Stimulated activated CD4-positive, alpha-beta T cell treated with anti-CD3 and anti-CD28 coated beads, Interleukin-2, amount 100 ng/mL, for 48 hours (primary cell): Measurements from ENCODE around the gene ATG7.
"Not testable (repeated sequence)": the region's sequence is repeated elsewhere in the genome, so short reads cannot be mapped to it uniquely, and the experiment has no call there.

Experiments
- DNase-seq, 2 donors: peaks; one replicate each; pipeline ENCODE4 v3.0.0-alpha.2; 2020

The ATG7 gene

GRCh38 chr3:11255537-11255936 is 16.7 kb upstream of the ATG7 start:
- DNase-seq = not testable (repeated sequence)

GRCh38 chr3:11258958-11259357 is 13.2 kb upstream of the ATG7 start:
- no peak for DNase-seq

- no peak for DNase-seq
Measured at GRCh38 chr3:11260460-11260859, 11.7 kb upstream of the ATG7 start.

- DNase-seq = no peak
Measured at GRCh38 chr3:11269007-11269406, 3.2 kb upstream of the ATG7 start.

- DNase-seq = no peak
Measured at GRCh38 chr3:11272906-11273574, 843 bp downstream of the ATG7 start.

GRCh38 chr3:11273891-11274291 is 1.7 kb downstream of the ATG7 start:
- DNase-seq = no peak

GRCh38 chr3:11274566-11275142 is 2.5 kb downstream of the ATG7 start:
- DNase-seq = no peak

GRCh38 chr3:11275926-11276325 is 3.7 kb downstream of the ATG7 start:
- DNase-seq = no peak

GRCh38 chr3:11276901-11277300 is 4.7 kb downstream of the ATG7 start:
- no peak for DNase-seq

GRCh38 chr3:11282250-11283138 is 10.3 kb downstream of the ATG7 start:
- no peak for DNase-seq

- DNase-seq = no peak
Measured at GRCh38 chr3:11283139-11283475, 10.9 kb downstream of the ATG7 start.

- no peak for DNase-seq
Measured at GRCh38 chr3:11284011-11284410, 11.8 kb downstream of the ATG7 start.

- DNase-seq = no peak
Measured at GRCh38 chr3:11285471-11285870, 13.3 kb downstream of the ATG7 start.

- no peak for DNase-seq
Measured at GRCh38 chr3:11287404-11287803, 15.2 kb downstream of the ATG7 start.

GRCh38 chr3:11288021-11288491 is 15.9 kb downstream of the ATG7 start:
- DNase-seq = no peak

- DNase-seq = no peak
Measured at GRCh38 chr3:11288786-11289637, 16.8 kb downstream of the ATG7 start.

GRCh38 chr3:11289864-11290263 is 17.7 kb downstream of the ATG7 start:
- no peak for DNase-seq

GRCh38 chr3:11290743-11291680 is 18.8 kb downstream of the ATG7 start:
- DNase-seq = no peak

GRCh38 chr3:11291808-11292207 is 19.6 kb downstream of the ATG7 start:
- no peak for DNase-seq

GRCh38 chr3:11297126-11297525 is 24.9 kb downstream of the ATG7 start:
- no peak for DNase-seq

- no peak for DNase-seq
Measured at GRCh38 chr3:11300970-11301369, 28.8 kb downstream of the ATG7 start.

- no peak for DNase-seq
Measured at GRCh38 chr3:11302444-11302843, 30.2 kb downstream of the ATG7 start.
